HG03521 (cell line): ENCODE data around the gene CYTH4.

ENCODE experiments used
- ATAC-seq: cut with Tn5 transposase; IDR thresholded peaks from one replicate; pipeline ENCODE4 v1.9.1; 2021; ENCODE audit warnings: mild to moderate bottlenecking, moderate library complexity; ENCODE audit not compliant: unreplicated experiment

CYTH4 gene

DNA sequence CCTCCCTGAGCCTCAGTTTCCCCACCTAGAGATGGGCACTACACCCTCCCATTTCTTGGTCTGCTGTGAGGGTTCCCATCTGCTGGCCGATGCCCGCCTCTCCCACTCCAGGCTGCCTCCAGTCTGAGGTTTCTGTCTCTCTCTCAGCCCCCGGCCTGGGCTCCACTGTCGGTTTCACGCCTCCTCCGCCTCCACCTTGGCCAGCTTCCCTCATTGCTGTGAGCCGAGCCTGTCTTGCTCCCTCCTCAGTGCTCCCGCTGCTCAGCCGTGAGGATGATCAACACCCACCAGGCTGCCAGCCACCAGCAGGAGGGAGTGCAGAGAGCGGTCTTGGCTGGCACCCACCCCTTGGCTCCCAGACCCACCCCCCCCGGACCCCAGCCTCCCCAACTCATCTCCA lies 61.0 kb downstream of the CYTH4 start:
- no peak for ATAC-seq

GRCh38 chr22:37343863-37344734 lies 61.8 kb downstream of the CYTH4 start:
- ATAC-seq: no peak

- ATAC-seq: no peak
These were observed 62.6 kb downstream of the CYTH4 start for GRCh38 chr22:37344735-37345449.

GRCh38 chr22:37345863-37346504 lies 63.7 kb downstream of the CYTH4 start:
- ATAC-seq: no peak

GRCh38 chr22:37346505-37346895 lies 64.2 kb downstream of the CYTH4 start:
- ATAC-seq: no peak

- ATAC-seq: no peak
These were observed 66.9 kb downstream of the CYTH4 start for GRCh38 chr22:37349043-37349814.

DNA sequence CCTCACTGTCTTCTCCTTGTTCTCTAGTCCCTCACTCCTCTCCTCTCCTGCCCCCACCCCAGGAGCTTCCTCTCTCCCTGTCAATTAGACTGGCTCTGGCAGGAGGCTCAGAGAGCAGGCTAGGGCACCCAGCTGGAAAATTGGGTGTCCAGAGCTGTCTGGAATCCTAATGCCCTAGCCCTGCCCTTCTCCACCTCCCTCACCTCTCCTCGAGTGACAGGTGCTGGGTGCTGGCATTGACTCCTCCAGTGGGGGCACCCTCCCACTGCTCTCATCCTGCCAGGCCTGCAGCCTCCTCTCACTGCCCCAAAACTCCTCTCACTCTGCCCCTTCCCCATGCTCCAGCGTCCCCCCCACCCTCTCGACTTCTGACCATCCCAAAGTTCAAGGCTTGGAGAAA lies 68.9 kb downstream of the CYTH4 start:
- no peak for ATAC-seq

- no peak for ATAC-seq
These were observed 70.2 kb downstream of the CYTH4 start for GRCh38 chr22:37352481-37352880.

DNA sequence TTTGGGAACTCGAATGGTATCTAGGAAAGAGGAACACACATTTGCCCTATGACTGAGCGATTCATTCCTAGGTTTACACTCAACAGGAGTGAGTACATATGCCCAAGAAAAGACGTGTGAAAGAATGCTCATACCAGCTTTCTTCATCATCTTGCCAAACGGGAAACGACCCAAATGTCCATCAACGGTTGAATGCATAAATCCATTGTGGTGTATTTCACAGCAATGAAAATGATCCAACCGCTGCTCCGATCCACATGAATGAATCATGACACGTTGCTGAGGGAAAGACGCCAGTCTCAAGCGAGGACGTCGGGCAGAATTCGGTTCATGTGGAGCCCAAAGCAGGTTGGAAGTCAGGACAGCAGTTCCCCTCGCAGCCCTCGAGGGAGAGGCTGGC lies 71.5 kb downstream of the CYTH4 start:
- no peak for ATAC-seq

GRCh38 chr22:37354261-37354660 lies 72.0 kb downstream of the CYTH4 start:
- no peak for ATAC-seq

DNA sequence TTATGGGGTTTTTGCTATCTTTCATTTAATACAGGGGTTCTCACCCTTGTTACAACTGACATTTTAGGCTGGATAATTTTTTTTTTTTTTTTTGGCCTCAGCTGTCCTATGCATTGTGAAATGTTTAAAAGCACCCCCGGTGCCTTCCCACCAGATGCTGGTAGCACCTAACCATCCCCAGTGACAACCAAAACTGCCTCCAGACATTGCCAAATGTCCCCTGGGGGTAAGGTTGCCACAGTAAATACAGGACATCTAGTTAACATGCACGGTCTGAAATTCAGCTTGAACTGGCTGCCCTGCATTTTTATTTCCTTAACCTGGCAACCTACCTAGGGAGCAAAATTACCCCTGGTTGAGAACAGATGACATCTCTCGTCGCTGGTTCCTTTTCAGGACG lies 72.4 kb downstream of the CYTH4 start:
- ATAC-seq: no peak

- no peak for ATAC-seq
These were observed 72.9 kb downstream of the CYTH4 start for GRCh38 chr22:37355174-37355573.

GRCh38 chr22:37356922-37357321 lies 74.6 kb downstream of the CYTH4 start:
- no peak for ATAC-seq

- ATAC-seq: no peak
These were observed 75.3 kb downstream of the CYTH4 start for GRCh38 chr22:37357446-37358075.

- no peak for ATAC-seq
These were observed 76.1 kb downstream of the CYTH4 start for GRCh38 chr22:37358386-37358785.

GRCh38 chr22:37358917-37359316 lies 76.6 kb downstream of the CYTH4 start:
- ATAC-seq: no peak

DNA sequence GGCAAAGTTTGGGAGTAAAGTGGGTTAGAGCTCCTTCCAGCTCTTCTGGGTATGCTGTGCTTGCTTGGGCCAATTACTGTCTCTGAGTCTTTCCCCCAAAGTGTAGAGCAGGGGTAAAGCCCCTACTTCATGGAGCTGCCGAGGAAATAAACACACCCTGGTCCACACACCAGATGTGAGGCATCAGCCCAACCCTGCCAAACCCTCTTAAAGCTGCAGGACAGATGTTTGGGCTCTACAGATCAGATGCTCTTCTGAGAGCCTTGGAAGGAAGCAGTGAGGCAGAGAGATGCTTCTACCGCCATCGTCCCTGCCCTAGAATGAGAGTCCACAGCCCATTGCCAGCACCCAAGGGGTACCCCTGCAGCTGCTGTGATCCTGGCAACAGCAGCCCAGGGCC lies 80.3 kb downstream of the CYTH4 start:
- ATAC-seq: no peak

- no peak for ATAC-seq
These were observed 81.1 kb downstream of the CYTH4 start for GRCh38 chr22:37363261-37363992.
